GM19193 (cell line): ENCODE data around the gene FGD2.

Source experiments
- POLR2A ChIP-seq: IDR thresholded peaks from 4 replicates; pipeline ENCODE4 v1.6.1; 2011; ENCODE audit not compliant: insufficient read depth, insufficient read length; ENCODE audit errors: extremely low read depth

Gene FGD2

GRCh38 chr6:37017606-37018197 lies 12.2 kb downstream of the FGD2 start:
- TF ChIP-seq POLR2A = no peak

- no peak for TF ChIP-seq POLR2A
Measured at GRCh38 chr6:37018198-37019064, 13.0 kb downstream of the FGD2 start.

- no peak for TF ChIP-seq POLR2A
Measured at GRCh38 chr6:37019065-37019450, 13.6 kb downstream of the FGD2 start.

- no peak for TF ChIP-seq POLR2A
Measured at GRCh38 chr6:37020381-37020780, 14.9 kb downstream of the FGD2 start.

- TF ChIP-seq POLR2A = no peak
Measured at GRCh38 chr6:37020812-37021211, 15.4 kb downstream of the FGD2 start.

DNA sequence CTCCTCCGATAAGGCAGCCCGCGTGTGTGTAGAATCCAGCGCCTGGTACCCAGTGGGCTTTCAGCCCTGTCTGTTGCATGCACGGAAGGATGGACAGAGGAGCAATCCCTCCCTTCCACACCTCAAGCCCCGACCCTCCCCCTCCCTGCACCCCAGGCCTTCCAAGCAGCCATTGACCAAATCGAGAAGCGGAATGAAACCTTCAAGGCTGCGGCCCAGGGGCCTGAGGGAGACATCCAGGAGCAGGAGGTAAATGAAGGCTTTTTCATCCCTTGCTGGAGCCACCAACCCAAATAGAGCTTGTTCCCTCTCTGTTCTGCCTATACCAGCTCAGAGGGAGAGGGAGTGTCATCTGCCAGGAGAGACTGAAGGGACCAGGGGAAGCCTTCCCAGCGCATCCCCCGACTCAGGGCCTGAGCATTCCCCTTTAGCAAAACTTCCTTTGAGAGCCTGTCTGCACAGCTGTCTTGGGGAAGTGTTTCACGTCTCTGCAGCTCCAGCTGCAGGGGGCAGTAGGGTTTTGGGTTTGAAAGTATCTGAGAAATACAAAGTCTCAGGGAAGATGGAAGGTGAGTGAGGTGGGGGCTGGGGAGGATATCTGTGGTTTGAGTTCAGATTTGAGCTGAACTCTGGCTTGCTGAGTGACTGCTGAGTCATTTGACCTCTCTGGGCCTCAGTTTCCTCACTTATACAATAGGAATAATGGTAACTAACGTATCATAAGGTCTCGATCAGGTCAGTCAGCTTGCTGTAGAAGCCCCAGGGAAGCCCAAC lies 16.1 kb downstream of the FGD2 start:
- no peak for TF ChIP-seq POLR2A

GRCh38 chr6:37022135-37022863 lies 16.8 kb downstream of the FGD2 start:
- no peak for TF ChIP-seq POLR2A

GRCh38 chr6:37024656-37025337 lies 19.3 kb downstream of the FGD2 start:
- no peak for TF ChIP-seq POLR2A

- no peak for TF ChIP-seq POLR2A
Measured at GRCh38 chr6:37025621-37026466, 20.4 kb downstream of the FGD2 start.

- no peak for TF ChIP-seq POLR2A
Measured at GRCh38 chr6:37027036-37027720, 21.7 kb downstream of the FGD2 start.

GRCh38 chr6:37027811-37028469 lies 22.5 kb downstream of the FGD2 start:
- TF ChIP-seq POLR2A = no peak

GRCh38 chr6:37029249-37029971 lies 24.0 kb downstream of the FGD2 start:
- no peak for TF ChIP-seq POLR2A
